ENCODE data around the gene AOC3.
"Not testable (repeated sequence)": the region's sequence is repeated elsewhere in the genome, so short reads cannot be mapped to it uniquely, and the experiment has no call there.

AOC3 gene

DNA sequence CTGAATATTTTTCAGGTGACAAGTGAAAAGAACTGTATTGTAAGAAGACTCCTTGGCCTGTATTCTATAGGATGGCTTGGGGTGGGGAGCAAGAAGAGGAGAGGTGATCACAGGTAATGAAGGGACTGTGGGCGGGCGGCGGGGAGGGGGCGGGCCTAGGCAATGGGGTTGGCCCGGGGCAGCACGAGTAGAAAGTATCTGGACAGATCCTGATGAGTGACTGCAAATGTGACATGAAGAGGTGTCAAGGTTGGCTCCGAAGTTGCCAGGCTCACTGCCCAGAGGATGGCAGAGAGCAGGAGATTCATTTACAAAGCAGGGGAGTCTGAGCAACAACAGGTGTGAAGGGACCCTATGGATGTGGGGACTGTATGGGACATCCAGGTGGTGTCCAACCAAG, 38.8 kb downstream of the AOC3 start:
- DNase-seq (ENCODE audit: low spot score) (no peak), FAIRE-seq (no peak)

DNA sequence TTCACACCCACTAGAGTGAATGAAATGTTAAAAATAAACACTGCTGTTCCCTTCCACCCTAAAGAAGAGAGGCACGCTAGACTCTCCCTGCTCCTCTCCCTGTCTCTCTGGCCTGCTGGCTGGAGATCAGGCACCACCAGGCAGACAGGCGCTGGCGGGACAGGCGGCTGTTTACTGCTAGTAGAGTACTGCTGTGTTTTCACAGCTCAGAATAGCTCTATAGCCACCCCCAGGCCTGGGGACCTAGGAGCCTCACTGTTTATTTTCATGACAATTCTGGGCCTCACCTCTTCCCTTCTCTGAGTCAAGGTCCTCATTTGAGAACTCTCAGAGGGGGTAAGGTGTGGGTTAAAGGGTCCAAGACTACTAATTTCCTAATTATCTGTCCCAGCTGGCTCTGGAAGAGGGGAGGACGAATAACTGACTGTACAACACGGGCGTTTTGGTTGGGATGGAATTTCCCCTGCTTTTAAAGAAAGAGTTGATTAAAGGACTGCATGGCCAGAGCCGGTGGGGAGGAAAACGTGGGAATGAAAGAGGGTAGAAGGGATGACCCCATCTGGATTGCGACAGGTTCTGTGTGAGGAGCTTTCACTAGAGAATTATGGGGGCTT, 40.6 kb downstream of the AOC3 start:
- DNase-seq (ENCODE audit: low spot score), result no peak
- FAIRE-seq, result no peak

GRCh38 chr17:42893359-42893758, 42.4 kb downstream of the AOC3 start:
- DNase-seq (ENCODE audit: low spot score), result no peak
- FAIRE-seq, result no peak

GRCh38 chr17:42894283-42895184, 43.5 kb downstream of the AOC3 start:
- FAIRE-seq (no peak), DNase-seq (ENCODE audit: low spot score) (no peak)

GRCh38 chr17:42895185-42895555, 44.2 kb downstream of the AOC3 start:
- peak; percentile 69 for FAIRE-seq

DNA sequence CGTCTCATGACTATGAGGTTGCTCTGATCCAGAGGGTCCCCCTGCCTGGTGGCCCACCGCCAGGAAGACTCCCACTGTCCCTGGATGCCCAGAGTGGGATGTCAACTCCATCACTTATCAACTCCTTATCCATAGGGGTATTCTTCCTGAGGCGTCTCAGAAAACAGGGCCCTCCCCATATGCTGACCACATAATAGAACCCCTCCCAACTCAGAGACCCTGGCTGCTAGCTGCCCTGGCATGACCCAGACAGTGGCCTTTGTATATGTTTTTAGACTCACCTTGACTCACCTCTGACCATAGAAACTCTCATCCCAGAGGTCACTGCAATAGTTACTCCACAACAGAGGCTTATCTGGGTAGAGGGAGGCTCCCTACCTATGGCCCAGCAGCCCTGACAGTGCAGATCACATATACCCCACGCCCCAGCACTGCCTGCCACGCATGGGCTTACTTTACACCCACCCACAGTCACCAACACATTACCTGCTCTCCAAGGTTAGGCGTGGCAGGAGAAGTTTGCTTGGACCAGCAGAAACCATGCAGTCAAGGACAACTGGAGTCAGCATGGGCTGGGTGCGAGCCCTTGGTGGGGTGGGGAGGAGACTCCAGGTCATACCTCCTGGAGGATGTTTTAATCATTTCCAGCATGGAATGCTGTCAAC, 47.3 kb downstream of the AOC3 start:
- FAIRE-seq (no peak), DNase-seq (ENCODE audit: low spot score) (no peak)

More at GRCh38 chr17:42895185-42895555, 44.2 kb downstream of the AOC3 start:
- DNase-seq (ENCODE audit: low spot score), result peak; percentile 32

GRCh38 chr17:42899981-42900380, 49.0 kb downstream of the AOC3 start:
- FAIRE-seq; DNase-seq (ENCODE audit: low spot score): not testable (repeated sequence)

GRCh38 chr17:42900460-42901331, 49.7 kb downstream of the AOC3 start, which contains the start of gene G6PC1:
G6PC1 (plus strand) TSS chr17:42900799; CDS start chr17:42900877, 78 bp downstream.
- DNase-seq (ENCODE audit: low spot score) (no peak), FAIRE-seq (no peak)

- DNase-seq (ENCODE audit: low spot score) (no peak), FAIRE-seq (no peak)
Measured at GRCh38 chr17:42901535-42902229, 50.7 kb downstream of the AOC3 start.

- no peak for DNase-seq (ENCODE audit: low spot score)
- no peak for FAIRE-seq
Measured at GRCh38 chr17:42904110-42904469, 53.1 kb downstream of the AOC3 start.

DNA sequence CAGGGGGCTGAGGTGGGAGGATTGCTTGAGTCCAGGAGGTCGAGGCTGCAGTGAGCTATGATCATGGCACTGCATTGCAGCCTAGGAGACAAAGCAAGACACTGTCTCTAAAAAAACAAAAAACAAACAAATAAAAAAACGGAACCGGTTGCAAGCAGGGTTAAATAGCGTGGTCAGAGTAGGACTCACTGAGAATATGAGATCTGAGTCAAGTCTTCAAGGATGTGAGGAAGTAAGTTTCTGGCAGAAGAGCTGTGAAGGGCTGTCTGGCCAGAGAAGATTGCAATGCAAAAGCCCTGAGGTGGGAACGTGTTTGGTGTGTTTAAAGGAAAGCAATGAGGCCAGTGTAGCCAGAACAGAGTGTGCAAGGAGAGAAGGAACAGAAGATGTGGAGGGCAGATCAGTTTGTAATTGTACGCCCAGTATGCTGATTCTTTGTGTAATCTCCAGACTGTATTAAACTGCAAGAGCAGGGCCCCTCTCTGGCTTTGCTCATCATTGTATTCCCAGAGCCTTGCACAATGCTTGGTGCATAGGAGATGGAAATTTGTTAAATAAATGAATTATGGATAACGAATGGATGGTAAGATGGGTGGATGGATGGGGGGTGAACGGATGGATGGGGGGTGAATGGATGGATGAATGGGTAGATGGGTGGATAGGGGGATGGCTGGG, 55.9 kb downstream of the AOC3 start:
- FAIRE-seq (no peak), DNase-seq (ENCODE audit: low spot score) (no peak)
